H9 (cell line): Measurements from ENCODE around the gene ATF6. TPM values are rescaled to one million over a fixed set of nuclear protein-coding genes. Genes with fewer than 3 reads are reported as not detected.

Source experiments
- DNase-seq: peaks from one replicate; pipeline ENCODE4 v3.0.0-alpha.2; 2017
- H2AFZ ChIP-seq: one replicate; pipeline ENCODE4 v1.6.1; 2013; ENCODE audit warnings: mild to moderate bottlenecking, low read length, control low read depth, moderate library complexity
- H2AK5ac ChIP-seq: 2 replicates; pipeline ENCODE4 v1.6.1; 2013; ENCODE audit warnings: low read length, control low read depth, mixed read lengths; ENCODE audit not compliant: insufficient read length
- H2BK120ac ChIP-seq: one replicate; pipeline ENCODE4 v1.6.1; 2013; ENCODE audit warnings: low read depth, mild to moderate bottlenecking, low read length, control low read depth, inconsistent platforms; ENCODE audit not compliant: poor library complexity, severe bottlenecking
- H2BK12ac ChIP-seq: 2 replicates; pipeline ENCODE4 v1.6.1; 2013; ENCODE audit warnings: low read length, control low read depth, mixed read lengths, low read depth; ENCODE audit not compliant: insufficient read length
- H2BK15ac ChIP-seq: 2 replicates; pipeline ENCODE4 v1.6.1; 2013; ENCODE audit warnings: low read depth, low read length, control low read depth
- H2BK20ac ChIP-seq: one replicate; pipeline ENCODE4 v1.6.1; 2013; ENCODE audit warnings: low read depth, mild to moderate bottlenecking, low read length, control low read depth, inconsistent platforms; ENCODE audit not compliant: poor library complexity, severe bottlenecking
- H2BK5ac ChIP-seq: 2 replicates; pipeline ENCODE4 v1.6.1; 2013; ENCODE audit warnings: low read length, control low read depth, mixed read lengths; ENCODE audit not compliant: insufficient read length
- H3K14ac ChIP-seq: 2 replicates; pipeline ENCODE4 v1.6.1; 2013; ENCODE audit warnings: low read length, control low read depth; ENCODE audit not compliant: insufficient read depth
- H3K18ac ChIP-seq: 2 replicates; pipeline ENCODE4 v1.6.1; 2013; ENCODE audit warnings: low read depth, mild to moderate bottlenecking, mixed read lengths, low read length, control low read depth; ENCODE audit not compliant: insufficient read length
- H3K23ac ChIP-seq: 2 replicates; pipeline ENCODE4 v1.6.1; 2013; ENCODE audit warnings: low read length, control low read depth, mixed read lengths, low read depth; ENCODE audit not compliant: insufficient read length
- H3K23me2 ChIP-seq: 2 replicates; pipeline ENCODE4 v1.6.1; 2013; ENCODE audit warnings: low read depth, mild to moderate bottlenecking, mixed read lengths, low read length, control low read depth; ENCODE audit not compliant: insufficient read length, poor library complexity, severe bottlenecking
- H3K27ac ChIP-seq: 2 replicates; pipeline ENCODE4 v1.5.1; 2013; ENCODE audit warnings: low read length, control low read depth, mixed read lengths, low read depth; ENCODE audit not compliant: insufficient read length
- H3K27me3 ChIP-seq: 2 replicates; pipeline ENCODE4 v1.6.1; 2013; ENCODE audit warnings: low read length, control low read depth, inconsistent platforms; ENCODE audit not compliant: insufficient read depth
- H3K4ac ChIP-seq: 2 replicates; pipeline ENCODE4 v1.6.1; 2013; ENCODE audit warnings: low read depth, mild to moderate bottlenecking, control low read depth, inconsistent platforms, low read length, moderate library complexity
- H3K4me1 ChIP-seq: 2 replicates; pipeline ENCODE4 v1.6.1; 2013; ENCODE audit warnings: low read length, control low read depth, inconsistent platforms; ENCODE audit not compliant: insufficient read depth
- H3K4me2 ChIP-seq: 2 replicates; pipeline ENCODE4 v1.6.1; 2013; ENCODE audit warnings: low read length, control low read depth, mixed read lengths; ENCODE audit not compliant: insufficient read length, insufficient read depth
- H3K56ac ChIP-seq: 2 replicates; pipeline ENCODE4 v1.6.1; 2013; ENCODE audit warnings: low read depth, mild to moderate bottlenecking, mixed read lengths, low read length, control low read depth; ENCODE audit not compliant: insufficient read length
- H3K79me1 ChIP-seq: 2 replicates; pipeline ENCODE4 v1.6.1; 2013; ENCODE audit warnings: low read depth, mild to moderate bottlenecking, moderate library complexity, low read length, control low read depth, inconsistent platforms; ENCODE audit not compliant: insufficient read depth, poor library complexity, severe bottlenecking
- H3K79me2 ChIP-seq: 2 replicates; pipeline ENCODE4 v1.6.1; 2013; ENCODE audit warnings: low read length, control low read depth, inconsistent platforms; ENCODE audit not compliant: insufficient read depth
- H3K9ac ChIP-seq: 2 replicates; pipeline ENCODE4 v1.6.1; 2013; ENCODE audit warnings: low read length, control low read depth, mixed read lengths; ENCODE audit not compliant: insufficient read length; ENCODE audit errors: extremely low read depth
- H3K9me3 ChIP-seq: one replicate; pipeline ENCODE4 v1.6.1; 2013; ENCODE audit warnings: low read depth, low read length, inconsistent platforms; ENCODE audit not compliant: control insufficient read depth
- H3T11ph ChIP-seq: one replicate; pipeline ENCODE4 v1.6.1; 2013; ENCODE audit warnings: mild to moderate bottlenecking, low read length, control low read depth, inconsistent platforms
- H4K20me1 ChIP-seq: one replicate; pipeline ENCODE4 v1.6.1; 2013; ENCODE audit not compliant: control insufficient read depth, insufficient read length, insufficient read depth
- H4K5ac ChIP-seq: 2 replicates; pipeline ENCODE4 v1.6.1; 2013; ENCODE audit warnings: low read depth, mild to moderate bottlenecking, mixed read lengths, low read length, control low read depth; ENCODE audit not compliant: insufficient read length
- H4K8ac ChIP-seq: replicated peaks from 2 replicates; pipeline ENCODE4 v1.6.1; 2013; ENCODE audit warnings: low read length, control low read depth, mixed read lengths, low read depth; ENCODE audit not compliant: insufficient read length
- H4K91ac ChIP-seq: 2 replicates; pipeline ENCODE4 v1.6.1; 2013; ENCODE audit warnings: low read depth, mild to moderate bottlenecking, moderate library complexity, mixed read lengths, low read length, control low read depth; ENCODE audit not compliant: insufficient read length
- H3K27ac Mint-ChIP-seq, 3 experiments: 2 replicates in 2 of 3; 3 replicates in 1 of 3; pipeline ENCODE4 v1.8.0; 2020 to 2021; ENCODE audit warnings: mixed read lengths in 3 of 3, mild to moderate bottlenecking in 1 of 3, moderate library complexity in 1 of 3
- H3K27me3 Mint-ChIP-seq: 2 replicates; pipeline ENCODE4 v1.8.0; 2021; ENCODE audit warnings: low read depth, mild to moderate bottlenecking, moderate library complexity, mixed read lengths
- H3K36me3 Mint-ChIP-seq, 3 experiments: 2 replicates in 2 of 3; 3 replicates in 1 of 3; pipeline ENCODE4 v1.8.0; 2020 to 2021; ENCODE audit warnings: low read depth in 3 of 3, mixed read lengths in 3 of 3; ENCODE audit not compliant: insufficient read depth in 1 of 3
- H3K4me1 Mint-ChIP-seq, 2 experiments: 2 replicates each; pipeline ENCODE4 v1.8.0; 2020; ENCODE audit warnings: mixed read lengths in 2 of 2
- H3K4me3 Mint-ChIP-seq, 2 experiments: 2 replicates in 1 of 2; 3 replicates in 1 of 2; pipeline ENCODE4 v1.8.0; 2020 to 2021; ENCODE audit warnings: mild to moderate bottlenecking in 2 of 2, mixed read lengths in 2 of 2, moderate library complexity in 1 of 2
- H3K9me3 Mint-ChIP-seq, 2 experiments: 2 replicates in 1 of 2; 3 replicates in 1 of 2; pipeline ENCODE4 v1.8.0; 2020; ENCODE audit warnings: mild to moderate bottlenecking in 2 of 2, mixed read lengths in 2 of 2, moderate library complexity in 1 of 2
- CTCF ChIP-seq: fragments of 200-600 bp; sonication (generic); conservative IDR thresholded peaks from 3 replicates; pipeline ENCODE4 v1.8.0; 2021; ENCODE audit warnings: antibody characterized with exemption, mild to moderate bottlenecking
- WGBS: extraction: QIAGEN DNeasy Blood & Tissue Kit; methylation state at CpG from one replicate; pipeline ENCODE4 v1.1.7; 2013; ENCODE audit warnings: missing lambda C conversion rate, low lambda C conversion rate, mixed read lengths; ENCODE audit not compliant: insufficient read length; ENCODE audit errors: extremely low coverage; 5-methylcytosine and 5-hydroxymethylcytosine counted together
- total RNA-seq: library from RNA; stranded (reverse); gene quantifications from 2 replicates; pipeline ENCODE4 v1.2.1, GENCODE V29; 2021

ATF6 gene
- total RNA-seq, 1 experiment from 2014 or later: 11.2 TPM

GRCh38 chr1:161718559-161719324, 47.4 kb upstream of the ATF6 start:
- no peak overlapping the region for H3K4me3 Mint-ChIP-seq
- no peaks in the 10 kb centered on the region; a peak in 1 of 4 replicates for H3K4me1 Mint-ChIP-seq
- H3K9me3 Mint-ChIP-seq: no peaks in the 10 kb centered on the region; a peak in 1 of 5 replicates
- H3K27me3 Mint-ChIP-seq: peaks cover 40% of the 10 kb centered on the region
- no peak overlapping the region for H2BK20ac ChIP-seq
- H2AK5ac ChIP-seq: no peak overlapping the region
- H2BK5ac ChIP-seq: no peak overlapping the region
- H4K5ac ChIP-seq: no peak overlapping the region
- H3K9me3 ChIP-seq: no peaks in the 10 kb centered on the region
- H4K8ac ChIP-seq: no peak overlapping the region
- no peak for DNase-seq
- H3K4ac ChIP-seq: no peak overlapping the region
- H3K27me3 ChIP-seq: no peaks in the 10 kb centered on the region; the same call in 1 of the 2 replicates
- no peak overlapping the region for H3K27ac ChIP-seq
- no peak overlapping the region for H2BK15ac ChIP-seq
- TF ChIP-seq CTCF: no peak
- WGBS: no CpG with 5 or more reads among the region's 8 CpGs
- no peaks in the 10 kb centered on the region for H4K20me1 ChIP-seq
- H3K23ac ChIP-seq: no peak overlapping the region
- H2BK120ac ChIP-seq: no peak overlapping the region
- H3K18ac ChIP-seq: no peak overlapping the region
- H2AFZ ChIP-seq: no peak overlapping the region
- H3K27ac Mint-ChIP-seq: no peak overlapping the region
- H4K91ac ChIP-seq: no peak overlapping the region
- H2BK12ac ChIP-seq: no peak overlapping the region
- H3K4me2 ChIP-seq: no peak overlapping the region
- no peaks in the 10 kb centered on the region for H3K36me3 Mint-ChIP-seq
- H3K9ac ChIP-seq: no peak overlapping the region
- H3K4me1 ChIP-seq: no peaks in the 10 kb centered on the region
- H3K14ac ChIP-seq: no peak overlapping the region
- no peaks in the 10 kb centered on the region for H3K79me2 ChIP-seq
- no peaks in the 10 kb centered on the region for H3K23me2 ChIP-seq
- no peak overlapping the region for H3K56ac ChIP-seq
- H3T11ph ChIP-seq: no peak overlapping the region
- H3K79me1 ChIP-seq: no peaks in the 10 kb centered on the region
